K562 (cell line): ENCODE data around the gene MTHFR. TPM values are rescaled to one million over a fixed set of nuclear protein-coding genes. Genes with fewer than 3 reads are reported as not detected.

Experiments
- REST ChIP-seq, 2 experiments: fragments of 450-650 bp; formaldehyde crosslinking in 1 of 2; IDR thresholded peaks; 2 replicates each; pipeline versions ENCODE4 v1.4.0 to v1.6.1; 2014 to 2020; ENCODE audit warnings: mild to moderate bottlenecking in 2 of 2, borderline replicate concordance in 1 of 2, low read depth in 1 of 2
- ZBTB33 ChIP-seq: sonication (generic); formaldehyde crosslinking; IDR thresholded peaks from 2 replicates; pipeline ENCODE4 v1.8.1; 2023; ENCODE audit warnings: mild to moderate bottlenecking, missing genetic modification reagents
- ZFX ChIP-seq: sonication (generic); formaldehyde crosslinking; IDR thresholded peaks from 2 replicates; pipeline ENCODE4 v1.8.0; 2022; ENCODE audit warnings: mild to moderate bottlenecking, missing genetic modification reagents, moderate library complexity
- polyA plus RNA-seq, 8 experiments: library from polyadenylated mRNA; depleted of rRNA in 4 of 8; stranded (reverse) in 5 of 8; unstranded in 3 of 8; fragments of >200 nt; fragmentation: Nextera tagmentation in 2 of 8; fragmentation: Illumina TruSeq in 1 of 8; extraction: Ambion mirVana in 2 of 8; extraction: Trizol in 1 of 8; gene quantifications; 2 replicates each; pipeline versions ENCODE4 v1.2.1 to v1.2.3, GENCODE V29; 2011 to 2014; ENCODE audit warnings: inconsistent platforms in 1 of 8, missing spikeins in 1 of 8
- total RNA-seq, 7 experiments: library from RNA; depleted of rRNA in 6 of 7; stranded (reverse); fragments of >200 nt in 6 of 7; fragmentation: Illumina TruSeq in 2 of 7; extraction: Trizol in 2 of 7; gene quantifications; 2 replicates each; pipeline versions ENCODE4 v1.2.1 to v1.2.3, GENCODE V29; 2011 to 2021; ENCODE audit warnings: low replicate concordance in 1 of 7
- TF ChIP-seq, protein P1 (sequence below), 2 experiments: fragments of 450-650 bp in 1 of 2; sonication (generic) in 1 of 2; formaldehyde crosslinking in 1 of 2; IDR thresholded peaks; 2 replicates each; pipeline versions ENCODE4 v1.7.1 to v1.9.0; 2016 to 2022; ENCODE audit warnings: inconsistent platforms in 1 of 2, mild to moderate bottlenecking in 1 of 2, missing genetic modification reagents in 1 of 2

The MTHFR gene
- total and polyA plus RNA-seq, 9 of the 15 experiments (the other 6 are each of a cell fraction or from before 2014, with no cell fraction given): 5.0 to 104 (median 62.6) TPM

DNA sequence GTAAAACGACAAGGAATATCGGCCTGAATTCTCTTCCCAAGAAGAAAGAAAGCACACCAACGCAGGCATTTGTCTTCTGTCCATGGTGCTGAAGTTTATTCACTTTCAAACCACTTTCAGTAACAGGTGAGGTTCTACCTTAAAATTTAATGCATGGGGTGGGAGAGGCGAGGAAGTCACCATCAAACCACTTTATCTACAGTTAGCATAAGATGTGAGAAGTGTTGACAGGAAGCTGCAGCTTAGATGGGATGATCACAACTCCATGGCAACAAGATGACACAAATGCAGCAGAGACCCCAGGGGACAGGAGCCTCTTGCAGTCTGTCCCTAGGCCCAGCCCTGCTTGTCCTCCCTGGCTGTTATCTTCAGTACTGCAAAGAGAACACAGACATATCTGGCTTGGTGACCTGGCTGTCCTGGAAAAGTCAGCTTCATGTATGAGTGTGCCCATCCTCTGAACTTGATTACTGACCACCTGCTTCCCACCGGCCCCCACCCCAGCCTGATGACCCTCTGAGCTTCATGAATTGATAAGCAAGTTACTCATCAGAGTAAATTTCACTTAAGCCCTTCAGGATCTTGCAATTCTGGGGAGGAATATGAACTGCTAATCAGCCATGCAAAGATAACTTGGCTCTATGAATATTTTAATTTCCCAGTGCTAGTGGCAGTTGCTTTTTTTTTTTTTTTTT, 40.0 kb upstream of the MTHFR start (continued):
- TF ChIP-seq, protein P1, sequence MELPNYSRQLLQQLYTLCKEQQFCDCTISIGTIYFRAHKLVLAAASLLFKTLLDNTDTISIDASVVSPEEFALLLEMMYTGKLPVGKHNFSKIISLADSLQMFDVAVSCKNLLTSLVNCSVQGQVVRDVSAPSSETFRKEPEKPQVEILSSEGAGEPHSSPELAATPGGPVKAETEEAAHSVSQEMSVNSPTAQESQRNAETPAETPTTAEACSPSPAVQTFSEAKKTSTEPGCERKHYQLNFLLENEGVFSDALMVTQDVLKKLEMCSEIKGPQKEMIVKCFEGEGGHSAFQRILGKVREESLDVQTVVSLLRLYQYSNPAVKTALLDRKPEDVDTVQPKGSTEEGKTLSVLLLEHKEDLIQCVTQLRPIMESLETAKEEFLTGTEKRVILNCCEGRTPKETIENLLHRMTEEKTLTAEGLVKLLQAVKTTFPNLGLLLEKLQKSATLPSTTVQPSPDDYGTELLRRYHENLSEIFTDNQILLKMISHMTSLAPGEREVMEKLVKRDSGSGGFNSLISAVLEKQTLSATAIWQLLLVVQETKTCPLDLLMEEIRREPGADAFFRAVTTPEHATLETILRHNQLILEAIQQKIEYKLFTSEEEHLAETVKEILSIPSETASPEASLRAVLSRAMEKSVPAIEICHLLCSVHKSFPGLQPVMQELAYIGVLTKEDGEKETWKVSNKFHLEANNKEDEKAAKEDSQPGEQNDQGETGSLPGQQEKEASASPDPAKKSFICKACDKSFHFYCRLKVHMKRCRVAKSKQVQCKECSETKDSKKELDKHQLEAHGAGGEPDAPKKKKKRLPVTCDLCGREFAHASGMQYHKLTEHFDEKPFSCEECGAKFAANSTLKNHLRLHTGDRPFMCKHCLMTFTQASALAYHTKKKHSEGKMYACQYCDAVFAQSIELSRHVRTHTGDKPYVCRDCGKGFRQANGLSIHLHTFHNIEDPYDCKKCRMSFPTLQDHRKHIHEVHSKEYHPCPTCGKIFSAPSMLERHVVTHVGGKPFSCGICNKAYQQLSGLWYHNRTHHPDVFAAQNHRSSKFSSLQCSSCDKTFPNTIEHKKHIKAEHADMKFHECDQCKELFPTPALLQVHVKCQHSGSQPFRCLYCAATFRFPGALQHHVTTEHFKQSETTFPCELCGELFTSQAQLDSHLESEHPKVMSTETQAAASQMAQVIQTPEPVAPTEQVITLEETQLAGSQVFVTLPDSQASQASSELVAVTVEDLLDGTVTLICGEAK (IDR thresholded peaks at IDR 0.05): 0 out of 2 replicates have a peak, but pooled peaks have one; percentile 38
- TF ChIP-seq, protein P1 (CRISPR knock-in tag; IDR thresholded peaks at IDR 0.05): no peak
- 0 out of 2 replicates have a peak, but pooled peaks have one; percentile 24 for TF ChIP-seq ZFX
- peak; percentile 99 for TF ChIP-seq REST (IDR thresholded peaks at IDR 0.05; ENCODE audit: borderline replicate concordance)
- peak; percentile 96 for TF ChIP-seq REST (CRISPR knock-in tag; IDR thresholded peaks at IDR 0.05; ENCODE audit: low read depth)
- TF ChIP-seq ZBTB33: 0 out of 2 replicates have a peak, but pooled peaks have one; percentile 17
